ENCODE results near the gene PPFIBP2. TPM values are rescaled to one million over a fixed set of nuclear protein-coding genes. Genes with fewer than 3 reads are reported as not detected.

Gene PPFIBP2
- total RNA-seq, 1 experiment from 2014 or later: 5.7 TPM

DNA sequence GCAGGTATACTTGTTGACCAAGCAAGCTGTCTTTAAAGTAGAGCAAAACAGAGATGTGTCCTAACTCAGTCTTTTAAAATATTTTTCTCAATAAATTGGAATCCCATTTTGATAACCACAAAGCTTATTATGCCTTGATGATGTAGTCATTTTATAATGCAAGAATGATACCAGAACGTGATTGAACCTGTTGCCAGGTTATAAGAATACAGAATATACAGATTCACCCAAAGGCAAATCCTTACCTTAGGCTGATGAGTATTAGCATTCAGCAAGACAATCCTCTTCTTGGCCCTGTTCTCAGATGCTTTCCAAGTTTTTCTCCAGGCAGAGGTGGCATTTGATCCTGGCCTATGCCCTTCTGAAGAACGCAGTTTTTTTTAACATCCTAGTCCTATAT is 76.1 kb downstream of the PPFIBP2 start:
- TF ChIP-seq JUND (IDR thresholded peaks at IDR 0.05) (no peak), SIN3A (IDR thresholded peaks at IDR 0.05; ENCODE audit: low read depth) (no peak), CEBPB (IDR thresholded peaks at IDR 0.05; ENCODE audit: low read depth) (no peak), ELF1 (IDR thresholded peaks at IDR 0.05; ENCODE audit: borderline replicate concordance, low read depth) (no peak), POLR2A (IDR thresholded peaks at IDR 0.05; ENCODE audit: borderline replicate concordance, extremely low read depth, insufficient read depth, insufficient read length) (no peak), EGR1 (IDR thresholded peaks at IDR 0.05; ENCODE audit: low read depth) (no peak), ZBTB33 (IDR thresholded peaks at IDR 0.05; ENCODE audit: extremely low read depth, insufficient replicate concordance, low read length) (no peak), TCF7L2 (IDR thresholded peaks at IDR 0.05; ENCODE audit: borderline replicate concordance, extremely low read depth, insufficient read depth, insufficient read length) (no peak), EZH2 (IDR thresholded peaks at IDR 0.05) (no peak), MAX (IDR thresholded peaks at IDR 0.05) (no peak), POLR2AphosphoS5 (IDR thresholded peaks at IDR 0.05; ENCODE audit: low read depth, low read length) (no peak), ZNF274 (IDR thresholded peaks at IDR 0.05; ENCODE audit: low read depth, low read length) (no peak), SRF (IDR thresholded peaks at IDR 0.05; ENCODE audit: low read depth) (no peak), RAD21 (IDR thresholded peaks at IDR 0.05; ENCODE audit: low read depth) (no peak), EZH2phosphoT487 (IDR thresholded peaks at IDR 0.05; ENCODE audit: borderline replicate concordance) (no peak), REST (IDR thresholded peaks at IDR 0.05; ENCODE audit: low read depth) (no peak), ATF3 (IDR thresholded peaks at IDR 0.05) (no peak), SP1 (IDR thresholded peaks at IDR 0.05; ENCODE audit: low read depth) (no peak), ZFX (IDR thresholded peaks at IDR 0.05) (no peak)
- TF ChIP-seq, protein P1, sequence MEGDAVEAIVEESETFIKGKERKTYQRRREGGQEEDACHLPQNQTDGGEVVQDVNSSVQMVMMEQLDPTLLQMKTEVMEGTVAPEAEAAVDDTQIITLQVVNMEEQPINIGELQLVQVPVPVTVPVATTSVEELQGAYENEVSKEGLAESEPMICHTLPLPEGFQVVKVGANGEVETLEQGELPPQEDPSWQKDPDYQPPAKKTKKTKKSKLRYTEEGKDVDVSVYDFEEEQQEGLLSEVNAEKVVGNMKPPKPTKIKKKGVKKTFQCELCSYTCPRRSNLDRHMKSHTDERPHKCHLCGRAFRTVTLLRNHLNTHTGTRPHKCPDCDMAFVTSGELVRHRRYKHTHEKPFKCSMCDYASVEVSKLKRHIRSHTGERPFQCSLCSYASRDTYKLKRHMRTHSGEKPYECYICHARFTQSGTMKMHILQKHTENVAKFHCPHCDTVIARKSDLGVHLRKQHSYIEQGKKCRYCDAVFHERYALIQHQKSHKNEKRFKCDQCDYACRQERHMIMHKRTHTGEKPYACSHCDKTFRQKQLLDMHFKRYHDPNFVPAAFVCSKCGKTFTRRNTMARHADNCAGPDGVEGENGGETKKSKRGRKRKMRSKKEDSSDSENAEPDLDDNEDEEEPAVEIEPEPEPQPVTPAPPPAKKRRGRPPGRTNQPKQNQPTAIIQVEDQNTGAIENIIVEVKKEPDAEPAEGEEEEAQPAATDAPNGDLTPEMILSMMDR (IDR thresholded peaks at IDR 0.05 in 2 of 3, conservative IDR thresholded peaks at IDR 0.05 in 1 of 3; ENCODE audit: borderline replicate concordance in 1 of 3, insufficient read depth in 1 of 3, low read depth in 2 of 3, low read length in 2 of 3): no peak
- DNase-seq (ENCODE audit: low read depth, low spot score): no peak
- Histone ChIP-seq H3K27ac (ENCODE audit: low read depth, low read length) (no peak overlapping the region), H3K9ac (ENCODE audit: low read length) (no peak overlapping the region), H3K4me2 (ENCODE audit: low read length) (no peak overlapping the region), H3K4me3 (replicated peaks in 1 of 2; ENCODE audit: low read depth in 1 of 2, low read length in 2 of 2) (no peak overlapping the region), H3K4me1 (ENCODE audit: control insufficient read depth in 1 of 2, insufficient read depth in 2 of 2, low read length in 2 of 2) (no peaks in the 10 kb centered on the region), H2AFZ (ENCODE audit: low read depth, low read length, poor library complexity, severe bottlenecking) (no peak overlapping the region), H3K9me3 (ENCODE audit: control insufficient read depth in 1 of 2, insufficient read depth in 1 of 2, low read depth in 1 of 2, low read length in 2 of 2) (no peaks in the 10 kb centered on the region), H3K79me2 (ENCODE audit: insufficient read depth, low read length) (no peaks in the 10 kb centered on the region), H3K36me3 (ENCODE audit: control insufficient read depth in 1 of 2, insufficient read depth in 2 of 2, low read length in 2 of 2) (no peaks in the 10 kb centered on the region), H3K9me2 (ENCODE audit: insufficient read depth) (no peaks in the 10 kb centered on the region), H4K20me1 (ENCODE audit: insufficient read depth) (no peaks in the 10 kb centered on the region), H3K27me3 (ENCODE audit: insufficient read depth, low read length) (no peaks in the 10 kb centered on the region)
- CTCF ChIA-PET: no interaction called here
- no peak for ATAC-seq
- no TSS peak for BruUV-seq (replicated peaks)
- POLR2A ChIA-PET: no interaction called here
- intact Hi-C loops (cut with micrococcal nuclease): no loop called here
- RAD21 ChIA-PET (ENCODE audit: low non-redundant PET in 1 of 2, low total read pairs in 2 of 2, uncharacterized antibody in 2 of 2, unreplicated experiment in 2 of 2): no interaction called here

Measured in HCT116 (cell line).